Mucosa of rectum (tissue), 2 donors: ENCODE results near the gene SYNPO2.
A peak's percentile ranks its signal among the peaks of the same experiment; 100 is the strongest.

Source experiments
- H3K27ac ChIP-seq, 2 donors: one replicate each; pipeline ENCODE4 v1.7.0; 2013; ENCODE audit warnings: inconsistent platforms in 2 of 2, low read depth in 2 of 2, low read length in 2 of 2
- H3K27me3 ChIP-seq, 2 donors: one replicate each; pipeline ENCODE4 v1.7.0; 2013; ENCODE audit warnings: low read length in 2 of 2; ENCODE audit not compliant: control insufficient read depth in 2 of 2, insufficient read depth in 2 of 2
- H3K36me3 ChIP-seq, 2 donors: one replicate each; pipeline ENCODE4 v1.7.0; 2013; ENCODE audit warnings: low read length in 2 of 2; ENCODE audit not compliant: control insufficient read depth in 2 of 2, insufficient read depth in 2 of 2
- H3K4me1 ChIP-seq, 2 donors: one replicate each; pipeline ENCODE4 v1.7.0; 2013; ENCODE audit warnings: low read length in 2 of 2, mild to moderate bottlenecking in 1 of 2; ENCODE audit not compliant: control insufficient read depth in 2 of 2, insufficient read depth in 2 of 2
- H3K4me3 ChIP-seq, 2 donors: one replicate each; pipeline ENCODE4 v1.7.0; 2013; ENCODE audit warnings: low read length in 2 of 2
- H3K9ac ChIP-seq, 2 donors: one replicate each; pipeline ENCODE4 v1.7.0; 2013; ENCODE audit warnings: low read length in 2 of 2, low read depth in 1 of 2, mild to moderate bottlenecking in 1 of 2
- H3K9me3 ChIP-seq, 2 donors: one replicate each; pipeline ENCODE4 v1.7.0; 2013; ENCODE audit warnings: low read length in 2 of 2; ENCODE audit not compliant: control insufficient read depth in 2 of 2
- donor health status: healthy.
- donor health status: Normal muscosa, but diverticular disease.

The SYNPO2 gene

GRCh38 chr4:118888666-118889311 is at the start of gene SYNPO2:
Gene SYNPO2 (plus strand): TSS chr4:118888854. CDS start chr4:118889037, 183 bp downstream.
- H3K9ac ChIP-seq = peak within 1 kb of the TSS; percentile 42 to 61
- no peaks in the 10 kb centered on the region for H3K9me3 ChIP-seq
- peaks cover 3% of the 10 kb centered on the region in 2 donors for H3K4me1 ChIP-seq
- peaks cover 11 to 12% of the 10 kb centered on the region in 2 donors for H3K27me3 ChIP-seq
- peak within 1 kb of the TSS; percentile 57 to 63 for H3K27ac ChIP-seq
- H3K4me3 ChIP-seq = peak within 1 kb of the TSS; percentile 56 to 76
- no peaks in the 10 kb centered on the region for H3K36me3 ChIP-seq

- Histone ChIP-seq H3K27ac (no peak overlapping the region), H3K36me3 (no peaks in the 10 kb centered on the region), H3K4me3 (no peak overlapping the region), H3K4me1 (peaks cover 7 to 16% of the 10 kb centered on the region in 2 donors), H3K9ac (no peak overlapping the region), H3K27me3 (no peaks in the 10 kb centered on the region), H3K9me3 (no peaks in the 10 kb centered on the region)
Measured at GRCh38 chr4:118839221-118839927, 49.3 kb upstream of the SYNPO2 start.

- Histone ChIP-seq H3K27ac (no peak overlapping the region), H3K4me1 (no peaks in the 10 kb centered on the region), H3K9me3 (no peaks in the 10 kb centered on the region), H3K9ac (no peak overlapping the region), H3K4me3 (no peak overlapping the region), H3K36me3 (no peaks in the 10 kb centered on the region), H3K27me3 (no peaks in the 10 kb centered on the region)
Measured at GRCh38 chr4:118842055-118842454, 46.6 kb upstream of the SYNPO2 start.

- H3K27ac ChIP-seq = no peak overlapping the region
Measured at GRCh38 chr4:118843237-118843636, 45.4 kb upstream of the SYNPO2 start.

GRCh38 chr4:118845552-118846050 is 43.1 kb upstream of the SYNPO2 start:
- H3K4me1 ChIP-seq = no peaks in the 10 kb centered on the region
- no peaks in the 10 kb centered on the region for H3K27me3 ChIP-seq
- no peak overlapping the region for H3K4me3 ChIP-seq
- no peak overlapping the region for H3K27ac ChIP-seq
- no peaks in the 10 kb centered on the region for H3K9me3 ChIP-seq
- no peak overlapping the region for H3K9ac ChIP-seq
- H3K36me3 ChIP-seq = no peaks in the 10 kb centered on the region

More at GRCh38 chr4:118843237-118843636, 45.4 kb upstream of the SYNPO2 start:
- Histone ChIP-seq H3K36me3 (no peaks in the 10 kb centered on the region), H3K9ac (no peak overlapping the region), H3K27me3 (no peaks in the 10 kb centered on the region), H3K9me3 (no peaks in the 10 kb centered on the region), H3K4me1 (no peaks in the 10 kb centered on the region), H3K4me3 (no peak overlapping the region)

- Histone ChIP-seq H3K27ac (no peak overlapping the region), H3K27me3 (no peaks in the 10 kb centered on the region), H3K4me1 (no peaks in the 10 kb centered on the region), H3K9ac (no peak overlapping the region), H3K9me3 (no peaks in the 10 kb centered on the region), H3K36me3 (no peaks in the 10 kb centered on the region), H3K4me3 (no peak overlapping the region)
Measured at GRCh38 chr4:118846979-118847378, 41.7 kb upstream of the SYNPO2 start.

GRCh38 chr4:118848242-118848641 is 40.4 kb upstream of the SYNPO2 start:
- H3K27ac ChIP-seq = no peak overlapping the region
- no peak overlapping the region for H3K4me3 ChIP-seq
- no peaks in the 10 kb centered on the region for H3K36me3 ChIP-seq
- no peak overlapping the region for H3K9ac ChIP-seq
- H3K9me3 ChIP-seq = no peaks in the 10 kb centered on the region
- no peaks in the 10 kb centered on the region for H3K4me1 ChIP-seq
- no peaks in the 10 kb centered on the region for H3K27me3 ChIP-seq

- Histone ChIP-seq H3K36me3 (no peaks in the 10 kb centered on the region), H3K4me3 (no peak overlapping the region)
Measured at GRCh38 chr4:118848901-118849300, 39.8 kb upstream of the SYNPO2 start.

GRCh38 chr4:118849867-118850487 is 38.7 kb upstream of the SYNPO2 start:
- no peaks in the 10 kb centered on the region for H3K4me1 ChIP-seq
- no peaks in the 10 kb centered on the region for H3K9me3 ChIP-seq
- H3K4me3 ChIP-seq = peak overlapping the region; percentile 63 to 71
- H3K9ac ChIP-seq = peak overlapping the region in 1 of 2 donors; percentile 44
- no peak overlapping the region for H3K27ac ChIP-seq
- H3K36me3 ChIP-seq = no peaks in the 10 kb centered on the region
- no peaks in the 10 kb centered on the region for H3K27me3 ChIP-seq

More at GRCh38 chr4:118848901-118849300, 39.8 kb upstream of the SYNPO2 start:
- no peaks in the 10 kb centered on the region for H3K27me3 ChIP-seq
- H3K4me1 ChIP-seq = no peaks in the 10 kb centered on the region
- H3K9ac ChIP-seq = no peak overlapping the region
- no peak overlapping the region for H3K27ac ChIP-seq
- no peaks in the 10 kb centered on the region for H3K9me3 ChIP-seq
